Body of pancreas (tissue), 4 donors: ENCODE measurements around the gene TPM1.
"Not testable (repeated sequence)": the region's sequence is repeated elsewhere in the genome, so short reads cannot be mapped to it uniquely, and the experiment has no call there.

ENCODE experiments used
- POLR2A ChIP-seq, 3 donors: fragments of 450-650 bp; IDR thresholded peaks; one replicate each; pipeline ENCODE4 v1.6.1; 2016; ENCODE audit warnings: antibody characterized with exemption in 3 of 3, mild to moderate bottlenecking in 2 of 3
- TF ChIP-seq, protein P1 (sequence below), 7 experiments: fragments of 450-650 bp in 4 of 7; fragments of 200-600 bp in 3 of 7; sonication (generic) in 3 of 7; IDR thresholded peaks; one replicate each; pipeline ENCODE4 v1.5.1; 2016 to 2019; ENCODE audit warnings: antibody characterized with exemption in 7 of 7

DNA sequence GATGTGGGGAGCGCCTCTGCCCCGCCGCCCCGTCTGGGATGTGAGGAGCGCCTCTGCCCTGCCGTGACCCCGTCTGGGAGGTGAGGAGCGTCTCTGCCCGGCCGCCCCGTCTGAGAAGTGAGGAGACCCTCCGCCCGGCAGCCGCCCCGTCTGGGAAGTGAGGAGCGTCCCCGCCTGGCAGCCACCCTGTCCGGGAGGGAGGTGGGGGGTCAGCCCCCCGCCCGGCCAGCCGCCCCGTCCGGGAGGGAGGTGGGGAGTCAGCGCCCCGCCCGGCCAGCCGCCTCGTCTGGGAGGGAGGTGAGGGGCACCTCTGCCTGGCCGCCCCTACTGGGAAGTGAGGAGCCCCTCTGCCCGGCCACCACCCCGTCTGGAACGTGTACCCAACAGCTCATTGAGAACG lies 56.4 kb downstream of the TPM1 start:
- TF ChIP-seq, protein P1, sequence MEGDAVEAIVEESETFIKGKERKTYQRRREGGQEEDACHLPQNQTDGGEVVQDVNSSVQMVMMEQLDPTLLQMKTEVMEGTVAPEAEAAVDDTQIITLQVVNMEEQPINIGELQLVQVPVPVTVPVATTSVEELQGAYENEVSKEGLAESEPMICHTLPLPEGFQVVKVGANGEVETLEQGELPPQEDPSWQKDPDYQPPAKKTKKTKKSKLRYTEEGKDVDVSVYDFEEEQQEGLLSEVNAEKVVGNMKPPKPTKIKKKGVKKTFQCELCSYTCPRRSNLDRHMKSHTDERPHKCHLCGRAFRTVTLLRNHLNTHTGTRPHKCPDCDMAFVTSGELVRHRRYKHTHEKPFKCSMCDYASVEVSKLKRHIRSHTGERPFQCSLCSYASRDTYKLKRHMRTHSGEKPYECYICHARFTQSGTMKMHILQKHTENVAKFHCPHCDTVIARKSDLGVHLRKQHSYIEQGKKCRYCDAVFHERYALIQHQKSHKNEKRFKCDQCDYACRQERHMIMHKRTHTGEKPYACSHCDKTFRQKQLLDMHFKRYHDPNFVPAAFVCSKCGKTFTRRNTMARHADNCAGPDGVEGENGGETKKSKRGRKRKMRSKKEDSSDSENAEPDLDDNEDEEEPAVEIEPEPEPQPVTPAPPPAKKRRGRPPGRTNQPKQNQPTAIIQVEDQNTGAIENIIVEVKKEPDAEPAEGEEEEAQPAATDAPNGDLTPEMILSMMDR (IDR thresholded peaks at IDR 0.05) = not testable (repeated sequence)
- TF ChIP-seq POLR2A (IDR thresholded peaks at IDR 0.05) = not testable (repeated sequence)
